Body of pancreas (tissue), 4 donors: ENCODE data around the gene NSMCE1. TPM values are rescaled to one million over a fixed set of nuclear protein-coding genes. Genes with fewer than 3 reads are reported as not detected.
A peak's percentile ranks its signal among the peaks of the same experiment; 100 is the strongest.

ENCODE experiments used
- ATAC-seq: fragments of 150-250 bp; one replicate; pipeline ENCODE4 v1.9.1; 2016
- DNase-seq, 4 donors: peaks; one replicate each; pipeline ENCODE4 v3.0.0-alpha.2; 2019
- H3K27ac ChIP-seq, 4 donors: fragments of 200-600 bp; sonication (generic); 1 replicate in 3 of 4; 2 replicates in 1 of 4; pipeline versions ENCODE4 v1.5.1 to v1.6.1; 2016 to 2019; ENCODE audit warnings: mild to moderate bottlenecking in 1 of 4, mixed read lengths in 1 of 4, moderate library complexity in 1 of 4
- H3K27me3 ChIP-seq, 2 donors: fragments of 200-600 bp; sonication (generic); one replicate each; pipeline ENCODE4 v1.6.0; 2016; ENCODE audit warnings: mild to moderate bottlenecking in 1 of 2
- H3K36me3 ChIP-seq, 2 donors: fragments of 200-600 bp; sonication (generic); replicated peaks in 1 of 2; 2 replicates each; pipeline ENCODE4 v1.5.1; 2016; ENCODE audit warnings: low read depth in 2 of 2; ENCODE audit not compliant: insufficient read depth in 1 of 2
- H3K4me1 ChIP-seq: fragments of 200-600 bp; sonication (generic); one replicate; pipeline ENCODE4 v1.6.0; 2016
- H3K4me3 ChIP-seq, 2 donors: fragments of 200-600 bp; sonication (generic); 1 replicate in 1 of 2; 2 replicates in 1 of 2; pipeline ENCODE4 v1.5.1; 2016 to 2019
- H3K9me3 ChIP-seq, 3 donors: fragments of 200-600 bp; sonication (generic); 1 replicate in 2 of 3; 2 replicates in 1 of 3; pipeline ENCODE4 v1.5.1; 2016
- CTCF ChIP-seq, 7 experiments: fragments of 450-650 bp in 4 of 7; fragments of 200-600 bp in 3 of 7; sonication (generic) in 3 of 7; IDR thresholded peaks; one replicate each; pipeline ENCODE4 v1.5.1; 2016 to 2019; ENCODE audit warnings: antibody characterized with exemption in 7 of 7
- POLR2A ChIP-seq, 3 donors: fragments of 450-650 bp; IDR thresholded peaks; one replicate each; pipeline ENCODE4 v1.6.1; 2016; ENCODE audit warnings: antibody characterized with exemption in 3 of 3, mild to moderate bottlenecking in 2 of 3
- WGBS, 2 donors: methylation state at CpG; one replicate each; pipeline ENCODE4 v1.1.5; 2017; 5-methylcytosine and 5-hydroxymethylcytosine counted together
- intact Hi-C: fragments of 100-400 bp; cut with DNase I; formaldehyde crosslinking; loops from one replicate; pipeline ENCODE4 v1.15.1; 2023
- total RNA-seq, 2 donors: library from RNA; depleted of rRNA; stranded (reverse); fragments of >200 nt; gene quantifications; one replicate each; pipeline ENCODE4 v1.1.0, GENCODE V29; 2016

The NSMCE1 gene, protein sequence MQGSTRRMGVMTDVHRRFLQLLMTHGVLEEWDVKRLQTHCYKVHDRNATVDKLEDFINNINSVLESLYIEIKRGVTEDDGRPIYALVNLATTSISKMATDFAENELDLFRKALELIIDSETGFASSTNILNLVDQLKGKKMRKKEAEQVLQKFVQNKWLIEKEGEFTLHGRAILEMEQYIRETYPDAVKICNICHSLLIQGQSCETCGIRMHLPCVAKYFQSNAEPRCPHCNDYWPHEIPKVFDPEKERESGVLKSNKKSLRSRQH
- total RNA-seq, result 10 to 100 TPM; 20.1 to 29.1 TPM

- Histone ChIP-seq H3K4me1 (peaks cover 23% of the 10 kb centered on the region), H3K9me3 (no peaks in the 10 kb centered on the region), H3K36me3 (no peaks in the 10 kb centered on the region), H3K27me3 (no peaks in the 10 kb centered on the region), H3K27ac (peak within 1 kb of the TSS; percentile 48 to 83 (median 70)), H3K4me3 (peak within 1 kb of the TSS; percentile 70 to 74)
- TF ChIP-seq POLR2A (IDR thresholded peaks at IDR 0.05) (peak; percentile 24 to 78 (median 72)), CTCF (IDR thresholded peaks at IDR 0.05) (peak in 4 of 7 experiments; percentile 32 to 45 (median 37))
- 5 to 6% methylated on average over 50 to 58 of the region's 58 CpGs for WGBS, 2 donors
- DNase-seq (peak; percentile 97 to 99 (median 98)), ATAC-seq (peak; percentile 100)
- intact Hi-C loops, result no loop called here
Measured at GRCh38 chr16:27268376-27269299, at the start of gene NSMCE1. Gene NSMCE1 (minus strand): TSS chr16:27268772. CDS start chr16:27257570, 11,202 bp downstream.

DNA sequence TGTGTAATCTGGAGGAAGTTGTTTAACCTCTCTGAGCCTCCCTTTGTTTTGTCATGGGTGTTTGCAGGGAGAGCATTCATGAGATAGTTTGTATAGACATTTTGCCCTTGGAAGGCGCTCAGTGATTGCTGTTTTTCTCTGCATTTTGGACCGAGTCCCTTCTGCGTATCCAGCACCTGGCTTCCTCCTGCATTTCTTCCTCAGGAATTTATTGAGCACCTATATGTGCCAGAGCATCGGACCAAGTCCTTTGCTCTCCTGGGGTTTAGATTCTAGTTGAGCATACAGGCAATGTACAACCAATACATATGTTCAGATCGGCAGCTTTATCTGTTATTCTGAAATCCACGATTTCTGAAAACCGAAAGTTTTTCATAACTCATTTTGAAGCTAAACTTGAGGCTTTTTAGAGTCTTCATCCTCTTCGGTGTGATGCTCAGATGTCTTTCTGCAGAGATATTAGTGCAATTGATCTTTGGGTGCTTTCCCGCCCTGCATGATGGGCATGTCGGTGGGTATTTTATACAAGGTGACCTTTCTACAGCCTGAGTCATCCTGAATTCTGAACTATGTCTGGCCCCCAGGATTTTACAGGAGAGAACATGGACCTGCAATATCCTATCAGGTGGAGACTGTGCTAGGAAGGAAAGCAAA, 49.3 kb upstream of the NSMCE1 start:
- no peaks in the 10 kb centered on the region for H3K9me3 ChIP-seq
- H3K36me3 ChIP-seq, result no peaks in the 10 kb centered on the region
- H3K27ac ChIP-seq, result peak overlapping the region in 2 of 4 donors; percentile 4 to 55
- intact Hi-C loops, result loop anchor here (10.0 kb wide), 1 partner anchor 83 kb away; no protein-coding TSS in a partner anchor
- no peak for DNase-seq
- H3K27me3 ChIP-seq, result no peaks in the 10 kb centered on the region
- peaks cover 57% of the 10 kb centered on the region for H3K4me1 ChIP-seq
- TF ChIP-seq CTCF (IDR thresholded peaks at IDR 0.05), result no peak
- no peak for TF ChIP-seq POLR2A (IDR thresholded peaks at IDR 0.05)
- no peak for ATAC-seq
- WGBS, 2 donors, result 87 to 91% methylated on average over 10 of the region's 10 CpGs
- H3K4me3 ChIP-seq, result no peak overlapping the region

DNA sequence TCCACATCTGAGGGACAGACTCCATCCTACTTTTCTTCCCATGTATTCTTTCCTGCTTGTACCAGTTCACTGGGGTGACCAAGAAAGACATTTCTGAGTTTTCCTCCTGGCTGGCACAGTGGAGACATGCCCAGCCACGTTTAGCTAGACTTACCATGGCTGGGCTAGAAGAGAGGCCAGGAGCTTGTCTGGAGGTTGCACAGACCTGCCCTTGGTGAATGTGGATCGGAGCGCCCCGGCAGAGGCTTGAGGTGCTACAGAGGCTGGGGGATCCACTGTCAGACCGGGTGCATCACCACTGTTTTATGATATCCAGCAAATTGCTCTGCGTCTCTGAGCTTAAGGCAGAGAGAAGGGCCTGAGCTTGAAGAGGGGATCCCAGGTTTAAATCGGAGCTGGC, 48.7 kb upstream of the NSMCE1 start:
- peak overlapping the region in 1 of 4 donors; percentile 4 for H3K27ac ChIP-seq

More for the DNA sequence above, 48.7 kb upstream of the NSMCE1 start:
- intact Hi-C loops, result loop anchor here (10.0 kb wide), 1 partner anchor 83 kb away; no protein-coding TSS in a partner anchor
- no peak for TF ChIP-seq CTCF (IDR thresholded peaks at IDR 0.05)
- TF ChIP-seq POLR2A (IDR thresholded peaks at IDR 0.05), result no peak
- 72 to 75% methylated on average over 7 of the region's 7 CpGs for WGBS, 2 donors
- no peaks in the 10 kb centered on the region for H3K27me3 ChIP-seq
- peaks cover 55% of the 10 kb centered on the region for H3K4me1 ChIP-seq
- DNase-seq (no peak), ATAC-seq (no peak)
- no peaks in the 10 kb centered on the region for H3K9me3 ChIP-seq
- no peaks in the 10 kb centered on the region for H3K36me3 ChIP-seq
- no peak overlapping the region for H3K4me3 ChIP-seq
